ENCODE measurements around the gene DEFB131A.
"Not testable (repeated sequence)": the region's sequence is repeated elsewhere in the genome, so short reads cannot be mapped to it uniquely, and the experiment has no call there.

Gene DEFB131A

GRCh38 chr4:9444114-9444513 is at the start of gene DEFB131A:
Gene DEFB131A (plus strand): TSS chr4:9444414. CDS start chr4:9444534, 120 bp downstream.
- DNase-seq: not testable (repeated sequence)

- DNase-seq: not testable (repeated sequence)
Observed at GRCh38 chr4:9405774-9406173, 38.4 kb upstream of the DEFB131A start.

- not testable (repeated sequence) for DNase-seq
Observed at GRCh38 chr4:9406491-9406890, 37.7 kb upstream of the DEFB131A start.

- DNase-seq: no peak
Observed at GRCh38 chr4:9409793-9410192, 34.4 kb upstream of the DEFB131A start.

GRCh38 chr4:9421884-9422455 is 22.2 kb upstream of the DEFB131A start:
- not testable (repeated sequence) for DNase-seq

- DNase-seq: not testable (repeated sequence)
Observed at GRCh38 chr4:9425916-9426315, 18.3 kb upstream of the DEFB131A start.

GRCh38 chr4:9430061-9430460 is 14.2 kb upstream of the DEFB131A start:
- DNase-seq: not testable (repeated sequence)

- DNase-seq: not testable (repeated sequence)
Observed at GRCh38 chr4:9433320-9433719, 10.9 kb upstream of the DEFB131A start.

- DNase-seq: not testable (repeated sequence)
Observed at GRCh38 chr4:9436728-9437127, 7.5 kb upstream of the DEFB131A start.

GRCh38 chr4:9442355-9442754 is 1.9 kb upstream of the DEFB131A start:
- not testable (repeated sequence) for DNase-seq

GRCh38 chr4:9444681-9445080 is 467 bp downstream of the DEFB131A start:
- not testable (repeated sequence) for DNase-seq

GRCh38 chr4:9452251-9452650 is 8.0 kb downstream of the DEFB131A start:
- not testable (repeated sequence) for DNase-seq

GRCh38 chr4:9454284-9454683 is 10.1 kb downstream of the DEFB131A start:
- not testable (repeated sequence) for DNase-seq

- not testable (repeated sequence) for DNase-seq
Observed at GRCh38 chr4:9455046-9455445, 10.8 kb downstream of the DEFB131A start.

GRCh38 chr4:9479466-9479865 is 35.3 kb downstream of the DEFB131A start:
- not testable (repeated sequence) for DNase-seq

GRCh38 chr4:9480066-9480465 is 35.9 kb downstream of the DEFB131A start:
- DNase-seq: not testable (repeated sequence)

- not testable (repeated sequence) for DNase-seq
Observed at GRCh38 chr4:9482871-9483270, 38.7 kb downstream of the DEFB131A start.

GRCh38 chr4:9483682-9484081 is 39.5 kb downstream of the DEFB131A start:
- not testable (repeated sequence) for DNase-seq

- DNase-seq: not testable (repeated sequence)
Observed at GRCh38 chr4:9486880-9487279, 42.7 kb downstream of the DEFB131A start.

- not testable (repeated sequence) for DNase-seq
Observed at GRCh38 chr4:9488796-9489195, 44.6 kb downstream of the DEFB131A start.

- not testable (repeated sequence) for DNase-seq
Observed at GRCh38 chr4:9490496-9490895, 46.3 kb downstream of the DEFB131A start.

- DNase-seq: not testable (repeated sequence)
Observed at GRCh38 chr4:9490986-9491385, 46.8 kb downstream of the DEFB131A start.

- not testable (repeated sequence) for DNase-seq
Observed at GRCh38 chr4:9493589-9493988, 49.4 kb downstream of the DEFB131A start.

- DNase-seq: not testable (repeated sequence)
Observed at GRCh38 chr4:9494256-9495035, 50.2 kb downstream of the DEFB131A start.
